Measurements from ENCODE around the gene MARCKSL1. TPM values are rescaled to one million over a fixed set of nuclear protein-coding genes. Genes with fewer than 3 reads are reported as not detected.
"Not testable (repeated sequence)": the region's sequence is repeated elsewhere in the genome, so short reads cannot be mapped to it uniquely, and the experiment has no call there.

Gene MARCKSL1
- total RNA-seq, 1 experiment from 2014 or later: 445 TPM

GRCh38 chr1:32356478-32356877 lies 20.4 kb upstream of the MARCKSL1 start:
- Histone ChIP-seq H3K4me3 (ENCODE audit: low read depth, low read length, poor library complexity, severe bottlenecking) (no peak overlapping the region), H3K27me3 (replicated peaks; ENCODE audit: insufficient read depth, low read depth, low read length, poor library complexity) (no peaks in the 10 kb centered on the region), H3K36me3 (ENCODE audit: insufficient read depth, low read length, poor library complexity, severe bottlenecking) (no peaks in the 10 kb centered on the region), H3K9me3 (ENCODE audit: low read depth, low read length, poor library complexity, severe bottlenecking) (no peaks in the 10 kb centered on the region), H3K4me1 (ENCODE audit: insufficient read depth, low read length, poor library complexity, severe bottlenecking) (peaks cover 8% of the 10 kb centered on the region), H3K27ac (ENCODE audit: low read depth, low read length, poor library complexity, severe bottlenecking) (no peak overlapping the region)
- no TSS peak for BruUV-seq (replicated peaks)
- ChIA-PET POLR2A (ENCODE audit: low non-redundant PET) (interaction anchor here (0.7 kb wide), 1 partner anchor 8 kb away, joined by 14 read pairs; no protein-coding TSS in a partner anchor), CTCF (no interaction called here)
- intact Hi-C loops (cut with micrococcal nuclease; ENCODE audit: unreplicated experiment): no loop called here
- TF ChIP-seq, protein P1, sequence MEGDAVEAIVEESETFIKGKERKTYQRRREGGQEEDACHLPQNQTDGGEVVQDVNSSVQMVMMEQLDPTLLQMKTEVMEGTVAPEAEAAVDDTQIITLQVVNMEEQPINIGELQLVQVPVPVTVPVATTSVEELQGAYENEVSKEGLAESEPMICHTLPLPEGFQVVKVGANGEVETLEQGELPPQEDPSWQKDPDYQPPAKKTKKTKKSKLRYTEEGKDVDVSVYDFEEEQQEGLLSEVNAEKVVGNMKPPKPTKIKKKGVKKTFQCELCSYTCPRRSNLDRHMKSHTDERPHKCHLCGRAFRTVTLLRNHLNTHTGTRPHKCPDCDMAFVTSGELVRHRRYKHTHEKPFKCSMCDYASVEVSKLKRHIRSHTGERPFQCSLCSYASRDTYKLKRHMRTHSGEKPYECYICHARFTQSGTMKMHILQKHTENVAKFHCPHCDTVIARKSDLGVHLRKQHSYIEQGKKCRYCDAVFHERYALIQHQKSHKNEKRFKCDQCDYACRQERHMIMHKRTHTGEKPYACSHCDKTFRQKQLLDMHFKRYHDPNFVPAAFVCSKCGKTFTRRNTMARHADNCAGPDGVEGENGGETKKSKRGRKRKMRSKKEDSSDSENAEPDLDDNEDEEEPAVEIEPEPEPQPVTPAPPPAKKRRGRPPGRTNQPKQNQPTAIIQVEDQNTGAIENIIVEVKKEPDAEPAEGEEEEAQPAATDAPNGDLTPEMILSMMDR (conservative IDR thresholded peaks at IDR 0.05; ENCODE audit: low read depth, low read length): no peak
- no peak for TF ChIP-seq EZH2 (IDR thresholded peaks at IDR 0.05; ENCODE audit: borderline replicate concordance, low read depth, low read length, poor library complexity, severe bottlenecking)
- no peak for DNase-seq (ENCODE audit: low spot score)

DNA sequence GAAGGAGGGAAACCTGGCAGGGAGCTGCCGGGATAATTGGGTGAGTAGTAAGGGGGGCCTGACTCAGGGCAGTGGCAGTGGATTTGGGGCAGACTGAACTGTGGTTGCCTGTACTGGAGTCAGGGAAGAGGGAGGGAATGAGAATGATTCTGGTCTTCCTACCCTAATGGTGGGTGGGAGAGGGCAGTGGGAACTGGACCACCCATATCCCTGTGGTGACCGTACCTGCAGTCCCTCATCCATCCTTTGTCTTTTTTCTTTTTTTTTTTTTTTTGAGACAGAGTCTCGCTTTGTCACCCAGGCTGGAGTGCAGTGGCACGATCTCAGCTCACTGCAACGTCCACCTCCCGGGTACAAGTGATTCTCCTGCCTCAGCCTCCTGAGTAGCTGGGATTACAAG lies 19.7 kb upstream of the MARCKSL1 start:
- H3K27ac ChIP-seq (ENCODE audit: low read depth, low read length, poor library complexity, severe bottlenecking); H3K4me3 ChIP-seq (ENCODE audit: low read depth, low read length, poor library complexity, severe bottlenecking); H3K9me3 ChIP-seq (ENCODE audit: low read depth, low read length, poor library complexity, severe bottlenecking); H3K4me1 ChIP-seq (ENCODE audit: insufficient read depth, low read length, poor library complexity, severe bottlenecking); BruUV-seq (replicated peaks); CTCF ChIA-PET; H3K36me3 ChIP-seq (ENCODE audit: insufficient read depth, low read length, poor library complexity, severe bottlenecking); intact Hi-C loops (cut with micrococcal nuclease; ENCODE audit: unreplicated experiment); DNase-seq (ENCODE audit: low spot score); H3K27me3 ChIP-seq (replicated peaks; ENCODE audit: insufficient read depth, low read depth, low read length, poor library complexity): not testable (repeated sequence)
- POLR2A ChIA-PET (ENCODE audit: low non-redundant PET): interaction anchor here (0.7 kb wide), 1 partner anchor 9 kb away, joined by 14 read pairs; no protein-coding TSS in a partner anchor

- no peaks in the 10 kb centered on the region for H3K36me3 ChIP-seq (ENCODE audit: insufficient read depth, low read length, poor library complexity, severe bottlenecking)
- no peak overlapping the region for H3K27ac ChIP-seq (ENCODE audit: low read depth, low read length, poor library complexity, severe bottlenecking)
- H3K9me3 ChIP-seq (ENCODE audit: low read depth, low read length, poor library complexity, severe bottlenecking): peaks cover 5% of the 10 kb centered on the region
- H3K4me3 ChIP-seq (ENCODE audit: low read depth, low read length, poor library complexity, severe bottlenecking): no peak overlapping the region
- CTCF ChIA-PET: no interaction called here
- no peaks in the 10 kb centered on the region for H3K27me3 ChIP-seq (replicated peaks; ENCODE audit: insufficient read depth, low read depth, low read length, poor library complexity)
- TF ChIP-seq EZH2 (IDR thresholded peaks at IDR 0.05; ENCODE audit: borderline replicate concordance, low read depth, low read length, poor library complexity, severe bottlenecking): no peak
- TF ChIP-seq, protein P1 (conservative IDR thresholded peaks at IDR 0.05; ENCODE audit: low read depth, low read length): no peak
- DNase-seq (ENCODE audit: low spot score): no peak
- intact Hi-C loops (cut with micrococcal nuclease; ENCODE audit: unreplicated experiment): no loop called here
- BruUV-seq (replicated peaks): no TSS peak
- POLR2A ChIA-PET (ENCODE audit: low non-redundant PET): no interaction called here
- peaks cover 8% of the 10 kb centered on the region for H3K4me1 ChIP-seq (ENCODE audit: insufficient read depth, low read length, poor library complexity, severe bottlenecking)
These were observed 18.0 kb upstream of the MARCKSL1 start for GRCh38 chr1:32353886-32354570.

DNA sequence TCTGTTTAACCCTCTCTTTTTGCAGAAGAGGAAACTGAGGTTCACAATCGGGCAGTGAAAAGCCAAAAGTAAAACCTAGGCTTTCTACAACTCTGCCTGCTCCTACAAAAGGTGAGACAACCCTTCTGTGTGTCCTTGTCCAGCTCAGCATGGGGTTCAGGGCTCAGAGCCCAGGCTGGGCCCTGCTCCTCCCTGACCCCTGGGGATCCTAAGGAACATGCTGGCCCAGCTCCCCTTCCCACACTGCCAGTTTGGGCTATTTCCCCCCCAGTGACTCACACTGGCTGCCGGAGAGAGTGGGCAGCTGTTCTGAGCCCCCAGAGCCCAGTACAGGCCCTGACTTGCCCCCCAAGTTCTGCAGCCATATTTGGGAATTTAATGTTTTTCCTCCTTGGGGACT lies 17.4 kb upstream of the MARCKSL1 start:
- Histone ChIP-seq H3K27ac (ENCODE audit: low read depth, low read length, poor library complexity, severe bottlenecking) (no peak overlapping the region), H3K4me3 (ENCODE audit: low read depth, low read length, poor library complexity, severe bottlenecking) (no peak overlapping the region), H3K27me3 (replicated peaks; ENCODE audit: insufficient read depth, low read depth, low read length, poor library complexity) (no peaks in the 10 kb centered on the region), H3K4me1 (ENCODE audit: insufficient read depth, low read length, poor library complexity, severe bottlenecking) (peaks cover 8% of the 10 kb centered on the region), H3K36me3 (ENCODE audit: insufficient read depth, low read length, poor library complexity, severe bottlenecking) (no peaks in the 10 kb centered on the region), H3K9me3 (ENCODE audit: low read depth, low read length, poor library complexity, severe bottlenecking) (peaks cover 5% of the 10 kb centered on the region)
- DNase-seq (ENCODE audit: low spot score): no peak
- POLR2A ChIA-PET (ENCODE audit: low non-redundant PET): no interaction called here
- no peak for TF ChIP-seq EZH2 (IDR thresholded peaks at IDR 0.05; ENCODE audit: borderline replicate concordance, low read depth, low read length, poor library complexity, severe bottlenecking)
- TF ChIP-seq, protein P1 (conservative IDR thresholded peaks at IDR 0.05; ENCODE audit: low read depth, low read length): no peak
- CTCF ChIA-PET: no interaction called here
- no TSS peak for BruUV-seq (replicated peaks)
- intact Hi-C loops (cut with micrococcal nuclease; ENCODE audit: unreplicated experiment): no loop called here
